22Rv1 (cell line): ENCODE measurements around the gene MAN1C1.
"Not testable (repeated sequence)": the region's sequence is repeated elsewhere in the genome, so short reads cannot be mapped to it uniquely, and the experiment has no call there.

Source experiments
- H3K27ac ChIP-seq: fragments of 450-650 bp; 2 replicates; pipeline ENCODE4 v1.5.1; 2017
- ZFX ChIP-seq: fragments of 450-650 bp; IDR thresholded peaks from 2 replicates; pipeline ENCODE4 v1.6.1; 2017; ENCODE audit warnings: antibody characterized with exemption, borderline replicate concordance
- TF ChIP-seq, protein P1 (sequence below): fragments of 450-650 bp; IDR thresholded peaks from 2 replicates; pipeline ENCODE4 v1.5.1; 2017; ENCODE audit warnings: mild to moderate bottlenecking

Gene MAN1C1

GRCh38 chr1:25634896-25635295, 18.3 kb downstream of the MAN1C1 start:
- no peak overlapping the region for H3K27ac ChIP-seq
- TF ChIP-seq ZFX: no peak
- TF ChIP-seq, protein P1, sequence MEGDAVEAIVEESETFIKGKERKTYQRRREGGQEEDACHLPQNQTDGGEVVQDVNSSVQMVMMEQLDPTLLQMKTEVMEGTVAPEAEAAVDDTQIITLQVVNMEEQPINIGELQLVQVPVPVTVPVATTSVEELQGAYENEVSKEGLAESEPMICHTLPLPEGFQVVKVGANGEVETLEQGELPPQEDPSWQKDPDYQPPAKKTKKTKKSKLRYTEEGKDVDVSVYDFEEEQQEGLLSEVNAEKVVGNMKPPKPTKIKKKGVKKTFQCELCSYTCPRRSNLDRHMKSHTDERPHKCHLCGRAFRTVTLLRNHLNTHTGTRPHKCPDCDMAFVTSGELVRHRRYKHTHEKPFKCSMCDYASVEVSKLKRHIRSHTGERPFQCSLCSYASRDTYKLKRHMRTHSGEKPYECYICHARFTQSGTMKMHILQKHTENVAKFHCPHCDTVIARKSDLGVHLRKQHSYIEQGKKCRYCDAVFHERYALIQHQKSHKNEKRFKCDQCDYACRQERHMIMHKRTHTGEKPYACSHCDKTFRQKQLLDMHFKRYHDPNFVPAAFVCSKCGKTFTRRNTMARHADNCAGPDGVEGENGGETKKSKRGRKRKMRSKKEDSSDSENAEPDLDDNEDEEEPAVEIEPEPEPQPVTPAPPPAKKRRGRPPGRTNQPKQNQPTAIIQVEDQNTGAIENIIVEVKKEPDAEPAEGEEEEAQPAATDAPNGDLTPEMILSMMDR: no peak

DNA sequence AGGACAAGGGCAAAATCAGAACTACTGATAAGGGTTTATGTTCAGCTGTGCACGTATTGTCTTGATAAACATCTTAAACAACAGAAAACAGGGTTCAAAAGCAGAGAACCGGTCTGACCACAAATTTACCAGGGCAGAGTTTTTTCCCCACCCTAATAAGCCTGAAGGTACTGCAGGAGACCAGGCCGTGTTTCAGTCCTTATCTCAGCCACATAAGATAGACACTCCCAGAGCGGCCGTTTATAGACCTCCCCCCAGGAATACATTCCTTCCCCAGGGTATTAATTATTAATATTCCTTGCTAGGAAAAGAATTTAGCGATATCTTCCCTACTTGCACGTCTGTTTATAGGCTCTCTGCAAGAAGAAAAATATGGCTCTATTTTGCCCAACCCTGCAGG, 19.6 kb downstream of the MAN1C1 start:
- H3K27ac ChIP-seq: not testable (repeated sequence)

GRCh38 chr1:25640646-25641328, 24.2 kb downstream of the MAN1C1 start:
- no peak overlapping the region for H3K27ac ChIP-seq
- TF ChIP-seq ZFX: no peak
- TF ChIP-seq, protein P1: no peak

GRCh38 chr1:25641329-25641725, 24.7 kb downstream of the MAN1C1 start:
- H3K27ac ChIP-seq: no peak overlapping the region
- no peak for TF ChIP-seq ZFX
- TF ChIP-seq, protein P1: no peak

GRCh38 chr1:25641931-25642573, 25.5 kb downstream of the MAN1C1 start:
- TF ChIP-seq, protein P1: no peak
- no peak for TF ChIP-seq ZFX
- no peak overlapping the region for H3K27ac ChIP-seq

GRCh38 chr1:25642574-25643108, 26.1 kb downstream of the MAN1C1 start:
- H3K27ac ChIP-seq: no peak overlapping the region
- TF ChIP-seq, protein P1: no peak
- TF ChIP-seq ZFX: no peak

- H3K27ac ChIP-seq: no peak overlapping the region
- TF ChIP-seq ZFX: no peak
- TF ChIP-seq, protein P1: no peak
Measured at GRCh38 chr1:25643929-25644328, 27.3 kb downstream of the MAN1C1 start.

- TF ChIP-seq ZFX: no peak
- TF ChIP-seq, protein P1: no peak
- H3K27ac ChIP-seq: no peak overlapping the region
Measured at GRCh38 chr1:25644962-25645361, 28.4 kb downstream of the MAN1C1 start.
